OCI-LY7 (cell line): ENCODE results near the gene CCDC87. TPM values are rescaled to one million over a fixed set of nuclear protein-coding genes. Genes with fewer than 3 reads are reported as not detected.

ENCODE experiments used
- BruUV-seq: library from RNA; stranded (reverse); fragments of 400-500 nt; replicated peaks from 2 replicates; lab custom pipeline; 2021; lab: Mats Ljungman, UMichigan
- CTCF ChIA-PET: fragments of 300-600 bp; sonication (Branson Sonifier 250); formaldehyde crosslinking; loops from one replicate; lab custom pipeline; 2022; ENCODE audit warnings: antibody characterized with exemption; ENCODE audit not compliant: unreplicated experiment; lab: Charles Lee
- POLR2A ChIA-PET: fragments of 300-600 bp; sonication (Branson Sonifier 250); formaldehyde crosslinking; loops from one replicate; lab custom pipeline; 2022; ENCODE audit warnings: antibody characterized with exemption; lab: Charles Lee
- DNase-seq: peaks from one replicate; pipeline ENCODE4 v3.0.0-alpha.2; 2015; ENCODE audit warnings: low spot score
- H2AFZ ChIP-seq: fragments of 200-600 bp; sonication (generic), shearing (Covaris generic); 2 replicates; pipeline ENCODE4 v1.6.1; 2014; ENCODE audit warnings: mild to moderate bottlenecking, antibody characterized with exemption, low read length, moderate library complexity
- H3K27ac ChIP-seq: fragments of 200-600 bp; sonication (generic); 2 replicates; pipeline ENCODE4 v1.5.1; 2014; ENCODE audit warnings: mixed run types, low read depth, mild to moderate bottlenecking, moderate library complexity, low read length, inconsistent platforms; ENCODE audit not compliant: poor library complexity, severe bottlenecking
- H3K36me3 ChIP-seq: fragments of 200-600 bp; sonication (generic); 2 replicates; pipeline ENCODE4 v1.6.1; 2014; ENCODE audit warnings: mild to moderate bottlenecking, antibody characterized with exemption, low read length, moderate library complexity, mixed read lengths; ENCODE audit not compliant: insufficient read depth
- H3K4me1 ChIP-seq: fragments of 200-600 bp; sonication (generic); 2 replicates; pipeline ENCODE4 v1.5.1; 2014; ENCODE audit warnings: mild to moderate bottlenecking, low read length; ENCODE audit not compliant: insufficient read depth, poor library complexity, severe bottlenecking
- H3K4me2 ChIP-seq: fragments of 200-600 bp; sonication (generic); 2 replicates; pipeline ENCODE4 v1.6.1; 2014; ENCODE audit warnings: mild to moderate bottlenecking, low read length
- H3K4me3 ChIP-seq: fragments of 200-600 bp; sonication (generic); 2 replicates; pipeline ENCODE4 v1.5.1; 2014; ENCODE audit warnings: mild to moderate bottlenecking, low read depth, low read length; ENCODE audit not compliant: poor library complexity, severe bottlenecking
- H3K79me2 ChIP-seq: fragments of 200-600 bp; sonication (generic); 2 replicates; pipeline ENCODE4 v1.6.1; 2016; ENCODE audit warnings: low read depth, mild to moderate bottlenecking, low read length, moderate library complexity, mixed read lengths; ENCODE audit not compliant: insufficient read depth
- H3K9me2 ChIP-seq: fragments of 200-600 bp; sonication (generic); 2 replicates; pipeline ENCODE4 v1.6.1; 2016; ENCODE audit warnings: mild to moderate bottlenecking, low read length, mixed read lengths; ENCODE audit not compliant: insufficient read depth
- H3K9me3 ChIP-seq: fragments of 200-600 bp; sonication (generic); 2 replicates; pipeline ENCODE4 v1.6.1; 2014; ENCODE audit warnings: mild to moderate bottlenecking, mixed run types, low read length, mixed read lengths
- H4K20me1 ChIP-seq: fragments of 200-600 bp; sonication (generic); 2 replicates; pipeline ENCODE4 v1.6.1; 2014; ENCODE audit warnings: mild to moderate bottlenecking, antibody characterized with exemption, low read length, moderate library complexity, mixed read lengths; ENCODE audit not compliant: insufficient read depth
- EZH2phosphoT487 ChIP-seq: fragments of 200-600 bp; sonication (generic); IDR thresholded peaks from 2 replicates; pipeline ENCODE4 v1.6.1; 2018; ENCODE audit warnings: low read depth, borderline replicate concordance, mild to moderate bottlenecking, mixed run types, antibody characterized with exemption, low read length, moderate library complexity, mixed read lengths
- intact Hi-C: fragments of 100-400 bp; cut with micrococcal nuclease; formaldehyde crosslinking; loops from one replicate; pipeline ENCODE4 v1.10.0; 2022; ENCODE audit not compliant: unreplicated experiment
- total RNA-seq, 2 experiments: library from RNA; depleted of rRNA in 1 of 2; stranded (reverse); fragments of >200 nt in 1 of 2; shearing (Covaris generic) in 1 of 2; gene quantifications; 2 replicates each; pipeline ENCODE4 v1.2.3, GENCODE V29; 2014 to 2022
- TF ChIP-seq, protein P1 (sequence below): fragments of 200-600 bp; sonication (generic); conservative IDR thresholded peaks from 2 replicates; pipeline ENCODE4 v1.5.1; 2014; ENCODE audit warnings: mild to moderate bottlenecking, antibody characterized with exemption, low read length, moderate library complexity, mixed read lengths

The CCDC87 gene
- total RNA-seq, 2 experiments from 2014 or later: 0.13 to 0.36 TPM

DNA sequence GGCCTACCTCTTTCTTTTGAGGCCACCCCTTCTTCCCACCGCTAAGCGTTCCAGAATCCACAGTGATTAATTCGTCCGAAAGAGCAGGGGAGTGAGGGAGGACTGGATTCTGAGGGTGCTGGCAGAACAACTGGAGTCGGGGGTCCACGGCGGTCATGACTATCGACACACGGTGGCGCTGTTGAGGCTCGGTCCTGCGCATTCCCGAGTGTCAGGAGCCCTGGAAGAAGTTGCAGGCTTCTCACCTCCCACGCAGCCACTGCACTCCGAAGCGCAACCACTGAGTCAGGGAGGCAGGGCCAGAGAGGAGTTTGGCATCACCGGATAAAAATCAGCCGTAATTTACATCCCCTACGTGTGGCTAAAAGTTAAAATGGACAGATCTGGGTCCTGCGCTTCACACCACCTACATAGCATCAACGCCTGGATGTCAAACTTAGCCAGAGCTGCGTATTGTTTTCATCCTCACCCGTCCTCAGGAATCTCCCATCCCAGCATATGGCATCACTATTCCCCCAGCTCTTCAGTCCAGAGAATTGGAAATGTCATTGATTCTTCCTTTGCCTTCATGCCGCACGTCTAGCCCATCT lies 13.8 kb downstream of the CCDC87 start:
- no peaks in the 10 kb centered on the region for H4K20me1 ChIP-seq
- intact Hi-C loops: loop anchor here (1.0 to 5.0 kb wide), 4 partner anchors 38 to 172 kb away; partner anchors contain the start of genes RBM14 and RBM4
- no peaks in the 10 kb centered on the region for H3K79me2 ChIP-seq
- no peaks in the 10 kb centered on the region for H3K36me3 ChIP-seq
- no peaks in the 10 kb centered on the region for H3K4me1 ChIP-seq
- H3K4me3 ChIP-seq: no peak overlapping the region
- CTCF ChIA-PET: interaction anchor here (1.0 kb wide), 1 partner anchor 99 kb away, joined by 4 read pairs; no protein-coding TSS in a partner anchor
- TF ChIP-seq, protein P1, sequence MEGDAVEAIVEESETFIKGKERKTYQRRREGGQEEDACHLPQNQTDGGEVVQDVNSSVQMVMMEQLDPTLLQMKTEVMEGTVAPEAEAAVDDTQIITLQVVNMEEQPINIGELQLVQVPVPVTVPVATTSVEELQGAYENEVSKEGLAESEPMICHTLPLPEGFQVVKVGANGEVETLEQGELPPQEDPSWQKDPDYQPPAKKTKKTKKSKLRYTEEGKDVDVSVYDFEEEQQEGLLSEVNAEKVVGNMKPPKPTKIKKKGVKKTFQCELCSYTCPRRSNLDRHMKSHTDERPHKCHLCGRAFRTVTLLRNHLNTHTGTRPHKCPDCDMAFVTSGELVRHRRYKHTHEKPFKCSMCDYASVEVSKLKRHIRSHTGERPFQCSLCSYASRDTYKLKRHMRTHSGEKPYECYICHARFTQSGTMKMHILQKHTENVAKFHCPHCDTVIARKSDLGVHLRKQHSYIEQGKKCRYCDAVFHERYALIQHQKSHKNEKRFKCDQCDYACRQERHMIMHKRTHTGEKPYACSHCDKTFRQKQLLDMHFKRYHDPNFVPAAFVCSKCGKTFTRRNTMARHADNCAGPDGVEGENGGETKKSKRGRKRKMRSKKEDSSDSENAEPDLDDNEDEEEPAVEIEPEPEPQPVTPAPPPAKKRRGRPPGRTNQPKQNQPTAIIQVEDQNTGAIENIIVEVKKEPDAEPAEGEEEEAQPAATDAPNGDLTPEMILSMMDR: peak; percentile 91
- no peak for TF ChIP-seq EZH2phosphoT487
- H3K9me3 ChIP-seq: peaks cover 13% of the 10 kb centered on the region; the same call in 1 of the 2 replicates
- H3K27ac ChIP-seq: no peak overlapping the region
- POLR2A ChIA-PET: interaction anchor here (0.5 kb wide), 1 partner anchor 12 kb away, joined by 5 read pairs; no protein-coding TSS in a partner anchor
- no TSS peak for BruUV-seq
- no peaks in the 10 kb centered on the region for H3K9me2 ChIP-seq
- H3K4me2 ChIP-seq: no peak overlapping the region
- no peak overlapping the region for H2AFZ ChIP-seq
- DNase-seq: peak; percentile 73

DNA sequence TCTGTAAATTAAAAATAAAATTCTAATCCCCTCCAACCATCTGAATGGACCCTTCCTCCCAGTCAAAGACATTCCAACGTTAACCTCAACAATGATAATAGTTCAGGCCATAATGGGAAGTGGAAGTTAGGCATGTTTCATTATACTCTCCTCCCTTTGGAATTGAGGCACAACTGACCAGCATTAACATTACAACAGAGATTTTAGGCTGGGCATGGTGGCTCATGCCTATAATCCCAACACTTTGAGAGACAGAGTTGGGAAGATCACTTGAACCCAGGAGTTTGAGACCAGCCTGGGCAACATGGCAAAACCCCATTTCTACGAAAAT lies 22.0 kb downstream of the CCDC87 start:
- CTCF ChIA-PET: no interaction called here
- Histone ChIP-seq H3K79me2 (no peaks in the 10 kb centered on the region), H3K9me2 (no peaks in the 10 kb centered on the region), H3K4me2 (no peak overlapping the region), H3K4me3 (no peak overlapping the region), H3K9me3 (no peaks in the 10 kb centered on the region), H4K20me1 (no peaks in the 10 kb centered on the region), H2AFZ (no peak overlapping the region), H3K4me1 (no peaks in the 10 kb centered on the region), H3K27ac (no peak overlapping the region), H3K36me3 (no peaks in the 10 kb centered on the region)
- intact Hi-C loops: no loop called here
- BruUV-seq: no TSS peak
- DNase-seq: no peak
- TF ChIP-seq, protein P1: no peak
- no peak for TF ChIP-seq EZH2phosphoT487
- POLR2A ChIA-PET: no interaction called here
